Measurements from ENCODE around the gene LZTFL1.

Gene LZTFL1

GRCh38 chr3:45778761-45779201 is 63.1 kb downstream of the LZTFL1 start:
- no peak overlapping the region for H3K14ac ChIP-seq (ENCODE audit: low read length in 2 of 2)
- H3K4me2 ChIP-seq (ENCODE audit: low read length, poor library complexity, severe bottlenecking) = no peak overlapping the region
- no peak overlapping the region for H2AK5ac ChIP-seq (ENCODE audit: low read length, severe bottlenecking)
- H3K18ac ChIP-seq (ENCODE audit: low read depth in 1 of 2, low read length in 2 of 2) = no peak overlapping the region
- H2AFZ ChIP-seq (ENCODE audit: low read depth, low read length) = no peak overlapping the region
- peak overlapping the region in 1 of 2 experiments; percentile 5 for H3K23ac ChIP-seq (ENCODE audit: low read length in 2 of 2)
- no peaks in the 10 kb centered on the region for H3K36me3 ChIP-seq (ENCODE audit: control insufficient read depth in 1 of 2, insufficient read depth in 2 of 2, low read depth in 1 of 2, low read length in 2 of 2)
- no peak overlapping the region for H2BK120ac ChIP-seq (ENCODE audit: low read depth, low read length)
- no peaks in the 10 kb centered on the region for H3K79me1 ChIP-seq (replicated peaks; ENCODE audit: low read length, poor library complexity, severe bottlenecking)
- no peak for DNase-seq
- H3K27ac ChIP-seq (ENCODE audit: low read length, poor library complexity, severe bottlenecking) = no peak overlapping the region
- no peak overlapping the region for H3K4ac ChIP-seq (ENCODE audit: low read depth in 1 of 2, low read length in 2 of 2)
- no peak overlapping the region for H2BK12ac ChIP-seq (ENCODE audit: low read length in 2 of 2)
- H4K8ac ChIP-seq (ENCODE audit: low read length) = no peak overlapping the region
- H3K4me1 ChIP-seq (ENCODE audit: control insufficient read depth, insufficient read depth, low read depth, low read length) = peaks cover 2% of the 10 kb centered on the region
- H2BK5ac ChIP-seq (ENCODE audit: low read depth, low read length, poor library complexity, severe bottlenecking) = no peak overlapping the region
- H3K27me3 ChIP-seq (ENCODE audit: control insufficient read depth in 1 of 2, insufficient read depth in 1 of 2, low read length in 2 of 2) = peaks cover 58 to 84% of the 10 kb centered on the region in 2 experiments
- H2BK15ac ChIP-seq (ENCODE audit: low read depth, poor library complexity, severe bottlenecking) = no peak overlapping the region
- no peak overlapping the region for H3K9ac ChIP-seq (ENCODE audit: low read length)
- WGBS = 62% methylated on average over 3 of the region's 3 CpGs
- H3K4me3 ChIP-seq (ENCODE audit: insufficient read depth in 1 of 2, low read depth in 1 of 2, low read length in 2 of 2) = no peak overlapping the region
- no peaks in the 10 kb centered on the region for H3K9me3 ChIP-seq (ENCODE audit: control insufficient read depth, low read length)
- H4K91ac ChIP-seq (ENCODE audit: low read length) = no peak overlapping the region

DNA sequence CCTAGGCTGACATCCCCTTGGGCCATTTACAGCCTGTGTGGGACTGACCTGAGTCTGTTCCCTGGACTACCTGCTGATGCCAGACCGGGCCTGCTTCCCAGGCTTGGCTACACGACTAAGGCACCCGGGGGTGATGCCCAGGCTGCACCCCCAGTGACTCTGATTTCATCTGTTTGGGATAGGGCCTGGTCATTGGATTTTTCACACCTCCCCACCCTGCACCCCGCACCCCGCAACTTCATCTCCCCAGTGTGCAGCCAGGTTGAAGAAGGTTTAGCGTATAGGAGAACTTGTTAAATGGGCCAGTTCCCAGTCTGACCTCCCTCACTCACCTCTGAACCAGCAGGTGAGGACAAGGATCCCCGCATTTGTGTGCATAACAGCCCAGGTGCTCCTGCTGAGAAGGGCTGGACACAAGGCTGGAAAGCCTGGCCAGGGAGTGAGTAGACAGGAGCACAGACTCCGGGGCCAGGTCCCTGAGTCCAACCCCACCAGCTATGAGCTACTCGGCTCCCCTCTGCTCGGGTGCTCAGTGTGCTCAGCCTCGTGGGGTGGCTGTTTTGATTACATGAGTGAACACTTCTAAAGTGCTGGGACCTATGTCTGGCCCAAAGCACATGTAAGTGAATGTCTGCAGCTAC is 64.1 kb downstream of the LZTFL1 start:
- no peak overlapping the region for H2BK5ac ChIP-seq (ENCODE audit: low read depth, low read length, poor library complexity, severe bottlenecking)
- DNase-seq = no peak
- H3K27me3 ChIP-seq (ENCODE audit: control insufficient read depth in 1 of 2, insufficient read depth in 1 of 2, low read length in 2 of 2) = peaks cover 62 to 79% of the 10 kb centered on the region in 2 experiments
- no peak overlapping the region for H4K91ac ChIP-seq (ENCODE audit: low read length)
- H3K18ac ChIP-seq (ENCODE audit: low read depth in 1 of 2, low read length in 2 of 2) = no peak overlapping the region
- H3K4me3 ChIP-seq (ENCODE audit: insufficient read depth in 1 of 2, low read depth in 1 of 2, low read length in 2 of 2) = no peak overlapping the region
- H2AFZ ChIP-seq (ENCODE audit: low read depth, low read length) = no peak overlapping the region
- no peak overlapping the region for H3K14ac ChIP-seq (ENCODE audit: low read length in 2 of 2)
- no peaks in the 10 kb centered on the region for H3K79me1 ChIP-seq (replicated peaks; ENCODE audit: low read length, poor library complexity, severe bottlenecking)
- H2AK5ac ChIP-seq (ENCODE audit: low read length, severe bottlenecking) = no peak overlapping the region
- peaks cover 2% of the 10 kb centered on the region for H3K4me1 ChIP-seq (ENCODE audit: control insufficient read depth, insufficient read depth, low read depth, low read length)
- H3K4ac ChIP-seq (ENCODE audit: low read depth in 1 of 2, low read length in 2 of 2) = no peak overlapping the region
- H2BK12ac ChIP-seq (ENCODE audit: low read length in 2 of 2) = no peak overlapping the region
- no peak overlapping the region for H3K4me2 ChIP-seq (ENCODE audit: low read length, poor library complexity, severe bottlenecking)
- WGBS = 83% methylated on average over 11 of the region's 11 CpGs
- H2BK15ac ChIP-seq (ENCODE audit: low read depth, poor library complexity, severe bottlenecking) = no peak overlapping the region
- H3K9ac ChIP-seq (ENCODE audit: low read length) = no peak overlapping the region
- no peaks in the 10 kb centered on the region for H3K36me3 ChIP-seq (ENCODE audit: control insufficient read depth in 1 of 2, insufficient read depth in 2 of 2, low read depth in 1 of 2, low read length in 2 of 2)
- H3K23ac ChIP-seq (ENCODE audit: low read length in 2 of 2) = no peak overlapping the region
- no peak overlapping the region for H2BK120ac ChIP-seq (ENCODE audit: low read depth, low read length)
- H4K8ac ChIP-seq (ENCODE audit: low read length) = no peak overlapping the region
- H3K27ac ChIP-seq (ENCODE audit: low read length, poor library complexity, severe bottlenecking) = no peak overlapping the region
- H3K9me3 ChIP-seq (ENCODE audit: control insufficient read depth, low read length) = no peaks in the 10 kb centered on the region

DNA sequence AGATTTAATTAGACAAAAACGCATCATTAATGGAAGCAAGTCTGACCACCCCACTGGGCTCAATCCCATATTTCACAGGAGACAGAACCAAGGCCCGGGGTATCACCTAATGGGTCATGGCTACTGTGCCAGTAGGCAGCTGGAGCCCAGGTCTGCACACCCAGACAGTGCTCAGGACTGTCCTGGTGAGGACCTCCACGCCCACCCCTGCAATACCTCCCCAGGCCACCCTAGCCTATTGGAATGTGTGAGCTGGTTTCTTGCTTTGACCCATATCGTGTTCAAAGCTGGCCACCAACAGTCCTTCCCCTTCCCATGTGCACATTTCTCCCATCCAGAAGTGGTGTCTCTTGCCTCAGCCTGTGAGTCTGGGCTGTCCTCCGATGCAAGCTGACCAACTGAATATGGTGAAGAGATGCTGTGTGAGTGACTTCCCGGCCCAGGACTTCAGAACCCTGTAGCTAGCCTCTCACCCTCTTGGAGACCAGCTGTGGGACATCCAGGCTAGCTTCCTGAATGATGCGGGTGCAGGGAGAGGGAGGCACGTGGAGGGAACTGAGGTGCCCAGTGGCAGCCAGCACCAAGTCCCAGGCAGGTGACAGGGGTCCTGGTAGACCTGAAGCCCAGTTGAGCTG is 64.7 kb downstream of the LZTFL1 start:
- Histone ChIP-seq H2AK5ac (ENCODE audit: low read length, severe bottlenecking) (no peak overlapping the region), H2BK120ac (ENCODE audit: low read depth, low read length) (no peak overlapping the region), H2BK12ac (ENCODE audit: low read length in 2 of 2) (no peak overlapping the region), H2BK15ac (ENCODE audit: low read depth, poor library complexity, severe bottlenecking) (no peak overlapping the region), H3K18ac (ENCODE audit: low read depth in 1 of 2, low read length in 2 of 2) (no peak overlapping the region), H3K4ac (ENCODE audit: low read depth in 1 of 2, low read length in 2 of 2) (no peak overlapping the region), H4K8ac (ENCODE audit: low read length) (no peak overlapping the region), H3K9me3 (ENCODE audit: control insufficient read depth, low read length) (no peaks in the 10 kb centered on the region), H2AFZ (ENCODE audit: low read depth, low read length) (no peak overlapping the region), H3K4me3 (ENCODE audit: insufficient read depth in 1 of 2, low read depth in 1 of 2, low read length in 2 of 2) (no peak overlapping the region), H3K23ac (ENCODE audit: low read length in 2 of 2) (no peak overlapping the region), H3K4me2 (ENCODE audit: low read length, poor library complexity, severe bottlenecking) (no peak overlapping the region), H2BK5ac (ENCODE audit: low read depth, low read length, poor library complexity, severe bottlenecking) (no peak overlapping the region), H3K36me3 (ENCODE audit: control insufficient read depth in 1 of 2, insufficient read depth in 2 of 2, low read depth in 1 of 2, low read length in 2 of 2) (no peaks in the 10 kb centered on the region), H3K27ac (ENCODE audit: low read length, poor library complexity, severe bottlenecking) (no peak overlapping the region), H4K91ac (ENCODE audit: low read length) (no peak overlapping the region), H3K4me1 (ENCODE audit: control insufficient read depth, insufficient read depth, low read depth, low read length) (peaks cover 2% of the 10 kb centered on the region), H3K27me3 (ENCODE audit: control insufficient read depth in 1 of 2, insufficient read depth in 1 of 2, low read length in 2 of 2) (peaks cover 67 to 79% of the 10 kb centered on the region in 2 experiments), H3K79me1 (replicated peaks; ENCODE audit: low read length, poor library complexity, severe bottlenecking) (no peaks in the 10 kb centered on the region), H3K14ac (ENCODE audit: low read length in 2 of 2) (no peak overlapping the region), H3K9ac (ENCODE audit: low read length) (no peak overlapping the region)
- no peak for DNase-seq
- 84% methylated on average over 7 of the region's 8 CpGs for WGBS

DNA sequence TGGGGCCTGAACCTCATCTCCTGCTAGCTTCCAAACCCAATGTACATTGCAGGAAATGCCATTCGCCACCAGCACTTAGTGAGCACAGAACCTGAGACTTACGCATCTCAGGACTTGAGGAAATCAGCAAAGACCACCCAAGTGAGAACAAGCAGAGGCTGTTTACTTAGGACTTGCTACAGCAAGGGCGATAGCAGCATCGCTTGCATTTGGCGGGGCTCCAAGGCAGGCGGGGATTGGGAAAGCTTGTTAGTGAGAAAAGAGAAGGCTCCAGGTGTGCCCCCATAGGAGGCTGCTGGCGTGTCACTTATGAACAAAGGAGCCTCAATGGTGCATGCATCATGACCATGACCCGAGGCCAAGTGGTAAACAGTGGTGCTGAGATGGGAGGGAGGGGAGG is 65.3 kb downstream of the LZTFL1 start:
- no peak overlapping the region for H2BK120ac ChIP-seq (ENCODE audit: low read depth, low read length)
- H2AK5ac ChIP-seq (ENCODE audit: low read length, severe bottlenecking) = no peak overlapping the region
- no peaks in the 10 kb centered on the region for H3K79me1 ChIP-seq (replicated peaks; ENCODE audit: low read length, poor library complexity, severe bottlenecking)
- H3K4me2 ChIP-seq (ENCODE audit: low read length, poor library complexity, severe bottlenecking) = no peak overlapping the region
- H3K9ac ChIP-seq (ENCODE audit: low read length) = no peak overlapping the region
- H3K18ac ChIP-seq (ENCODE audit: low read depth in 1 of 2, low read length in 2 of 2) = no peak overlapping the region
- DNase-seq = no peak
- no peak overlapping the region for H3K4me3 ChIP-seq (ENCODE audit: insufficient read depth in 1 of 2, low read depth in 1 of 2, low read length in 2 of 2)
- 90% methylated on average over 8 of the region's 8 CpGs for WGBS
- H2AFZ ChIP-seq (ENCODE audit: low read depth, low read length) = no peak overlapping the region
- no peak overlapping the region for H2BK15ac ChIP-seq (ENCODE audit: low read depth, poor library complexity, severe bottlenecking)
- no peak overlapping the region for H3K27ac ChIP-seq (ENCODE audit: low read length, poor library complexity, severe bottlenecking)
- no peaks in the 10 kb centered on the region for H3K36me3 ChIP-seq (ENCODE audit: control insufficient read depth in 1 of 2, insufficient read depth in 2 of 2, low read depth in 1 of 2, low read length in 2 of 2)
- H3K14ac ChIP-seq (ENCODE audit: low read length in 2 of 2) = no peak overlapping the region
- no peak overlapping the region for H3K4ac ChIP-seq (ENCODE audit: low read depth in 1 of 2, low read length in 2 of 2)
- H4K8ac ChIP-seq (ENCODE audit: low read length) = no peak overlapping the region
- H4K91ac ChIP-seq (ENCODE audit: low read length) = no peak overlapping the region
- H2BK5ac ChIP-seq (ENCODE audit: low read depth, low read length, poor library complexity, severe bottlenecking) = no peak overlapping the region
- peaks cover 68 to 79% of the 10 kb centered on the region in 2 experiments for H3K27me3 ChIP-seq (ENCODE audit: control insufficient read depth in 1 of 2, insufficient read depth in 1 of 2, low read length in 2 of 2)
- H3K9me3 ChIP-seq (ENCODE audit: control insufficient read depth, low read length) = no peaks in the 10 kb centered on the region
- no peak overlapping the region for H3K23ac ChIP-seq (ENCODE audit: low read length in 2 of 2)
- H2BK12ac ChIP-seq (ENCODE audit: low read length in 2 of 2) = no peak overlapping the region
- H3K4me1 ChIP-seq (ENCODE audit: control insufficient read depth, insufficient read depth, low read depth, low read length) = peaks cover 2% of the 10 kb centered on the region
